AML-193 (cell line): ENCODE measurements around the gene ST6GALNAC5.
A peak's percentile ranks its signal among the peaks of the same experiment; 100 is the strongest.

Experiments
- DNase-seq, 2 experiments: peaks; one replicate each; lab custom pipeline; 2025; lab: John Stamatoyannopoulos, UW

Gene ST6GALNAC5

GRCh38 chr1:77014073-77014788 is 147.0 kb downstream of the ST6GALNAC5 start:
- DNase-seq: no peak

- no peak for DNase-seq
Measured at GRCh38 chr1:77015748-77016341, 148.6 kb downstream of the ST6GALNAC5 start.

- no peak for DNase-seq
Measured at GRCh38 chr1:77016386-77016985, 149.2 kb downstream of the ST6GALNAC5 start.

- no peak for DNase-seq
Measured at GRCh38 chr1:77018311-77018710, 151.0 kb downstream of the ST6GALNAC5 start.

GRCh38 chr1:77018761-77019160 is 151.5 kb downstream of the ST6GALNAC5 start:
- no peak for DNase-seq

GRCh38 chr1:77021732-77022131 is 154.5 kb downstream of the ST6GALNAC5 start:
- no peak for DNase-seq

GRCh38 chr1:77024500-77024899 is 157.2 kb downstream of the ST6GALNAC5 start:
- DNase-seq: no peak

GRCh38 chr1:77025599-77025998 is 158.3 kb downstream of the ST6GALNAC5 start:
- no peak for DNase-seq

GRCh38 chr1:77026135-77026534 is 158.9 kb downstream of the ST6GALNAC5 start:
- no peak for DNase-seq

GRCh38 chr1:77026640-77027039 is 159.4 kb downstream of the ST6GALNAC5 start:
- DNase-seq: no peak

- DNase-seq: no peak
Measured at GRCh38 chr1:77027847-77028246, 160.6 kb downstream of the ST6GALNAC5 start.

- no peak for DNase-seq
Measured at GRCh38 chr1:77030401-77031105, 163.3 kb downstream of the ST6GALNAC5 start.

GRCh38 chr1:77031106-77031662 is 163.9 kb downstream of the ST6GALNAC5 start:
- no peak for DNase-seq

- peak in 1 of 2 experiments; percentile 15 for DNase-seq
Measured at GRCh38 chr1:77036560-77036959, 169.3 kb downstream of the ST6GALNAC5 start.

GRCh38 chr1:77037038-77037437 is 169.8 kb downstream of the ST6GALNAC5 start:
- no peak for DNase-seq

- DNase-seq: no peak
Measured at GRCh38 chr1:77038000-77038399, 170.7 kb downstream of the ST6GALNAC5 start.

GRCh38 chr1:77039111-77039510 is 171.8 kb downstream of the ST6GALNAC5 start:
- DNase-seq: no peak

- no peak for DNase-seq
Measured at GRCh38 chr1:77039739-77040138, 172.5 kb downstream of the ST6GALNAC5 start.

GRCh38 chr1:77040826-77041225 is 173.5 kb downstream of the ST6GALNAC5 start:
- peak in 1 of 2 experiments; percentile 5 for DNase-seq

- no peak for DNase-seq
Measured at GRCh38 chr1:77044133-77044849, 177.0 kb downstream of the ST6GALNAC5 start.

- no peak for DNase-seq
Measured at GRCh38 chr1:77047575-77047974, 180.3 kb downstream of the ST6GALNAC5 start.
